Fibroblast of villous mesenchyme (primary cell): Measurements from ENCODE around the gene MAD1L1. TPM values are rescaled to one million over a fixed set of nuclear protein-coding genes. Genes with fewer than 3 reads are reported as not detected.

Experiments used
- DNase-seq: peaks from one replicate; pipeline ENCODE4 v3.0.0-alpha.2; 2010; ENCODE audit warnings: low read depth
- H3K4me3 ChIP-seq: 2 replicates; pipeline ENCODE4 v1.5.1; 2011; ENCODE audit warnings: low read depth, mild to moderate bottlenecking, low read length
- total RNA-seq: library from RNA; depleted of rRNA; stranded (reverse); fragments of >200 nt; gene quantifications from 2 replicates; pipeline ENCODE4 v1.2.3, GENCODE V29; 2012
- TF ChIP-seq, protein P1 (sequence below): IDR thresholded peaks from 2 replicates; pipeline ENCODE4 v1.5.1; 2012; ENCODE audit warnings: low read depth, mild to moderate bottlenecking, low read length; ENCODE audit not compliant: insufficient read depth

The MAD1L1 gene
- total RNA-seq, 1 donor, result 43.6 TPM

- DNase-seq, result no peak
- TF ChIP-seq, protein P1, sequence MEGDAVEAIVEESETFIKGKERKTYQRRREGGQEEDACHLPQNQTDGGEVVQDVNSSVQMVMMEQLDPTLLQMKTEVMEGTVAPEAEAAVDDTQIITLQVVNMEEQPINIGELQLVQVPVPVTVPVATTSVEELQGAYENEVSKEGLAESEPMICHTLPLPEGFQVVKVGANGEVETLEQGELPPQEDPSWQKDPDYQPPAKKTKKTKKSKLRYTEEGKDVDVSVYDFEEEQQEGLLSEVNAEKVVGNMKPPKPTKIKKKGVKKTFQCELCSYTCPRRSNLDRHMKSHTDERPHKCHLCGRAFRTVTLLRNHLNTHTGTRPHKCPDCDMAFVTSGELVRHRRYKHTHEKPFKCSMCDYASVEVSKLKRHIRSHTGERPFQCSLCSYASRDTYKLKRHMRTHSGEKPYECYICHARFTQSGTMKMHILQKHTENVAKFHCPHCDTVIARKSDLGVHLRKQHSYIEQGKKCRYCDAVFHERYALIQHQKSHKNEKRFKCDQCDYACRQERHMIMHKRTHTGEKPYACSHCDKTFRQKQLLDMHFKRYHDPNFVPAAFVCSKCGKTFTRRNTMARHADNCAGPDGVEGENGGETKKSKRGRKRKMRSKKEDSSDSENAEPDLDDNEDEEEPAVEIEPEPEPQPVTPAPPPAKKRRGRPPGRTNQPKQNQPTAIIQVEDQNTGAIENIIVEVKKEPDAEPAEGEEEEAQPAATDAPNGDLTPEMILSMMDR, result no peak
- no peak overlapping the region for H3K4me3 ChIP-seq
These were observed 199.8 kb downstream of the MAD1L1 start for GRCh38 chr7:2032876-2033407.

DNA sequence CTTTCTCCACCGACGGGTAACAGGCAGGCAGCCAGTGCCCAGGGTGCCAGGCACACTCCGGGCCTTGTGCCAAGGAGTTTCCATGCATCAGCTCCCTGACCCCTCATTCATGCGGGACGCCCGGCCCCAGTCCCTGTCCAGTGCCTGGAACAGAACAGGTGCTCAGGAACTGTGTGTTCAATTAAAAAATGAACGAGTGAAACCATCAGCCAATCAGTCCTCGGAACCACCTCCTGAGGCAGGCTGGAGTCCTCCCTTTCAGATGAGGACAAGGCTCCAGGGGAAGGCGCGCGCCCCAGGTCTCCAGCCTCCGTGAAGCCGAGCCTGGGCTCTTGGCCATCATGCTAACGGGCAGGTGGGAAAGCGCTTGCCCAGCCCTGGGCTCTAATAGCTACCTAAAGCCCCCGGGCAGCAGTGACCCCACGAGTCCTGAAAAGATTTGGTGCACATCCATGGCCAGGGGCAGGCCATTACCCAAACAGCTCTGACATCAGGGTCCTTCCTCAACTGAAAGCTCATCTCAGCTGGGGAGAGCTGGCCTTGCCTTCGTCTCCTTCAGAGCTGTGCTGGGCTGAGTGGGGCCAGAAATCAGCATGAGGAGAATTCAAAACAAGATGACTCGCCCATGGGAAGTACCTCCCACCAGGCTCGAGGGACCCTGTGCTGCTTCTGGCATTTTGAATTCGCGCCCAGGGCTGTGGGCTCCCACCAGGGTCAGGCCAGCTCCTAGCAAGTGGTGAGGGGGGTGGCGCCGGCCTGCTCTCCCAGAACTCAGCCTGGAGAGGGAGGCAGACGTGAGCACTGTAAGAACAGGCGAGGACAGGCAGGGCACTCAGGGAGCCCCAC is 200.5 kb downstream of the MAD1L1 start:
- DNase-seq, result peak; percentile 30
- TF ChIP-seq, protein P1, result no peak
- H3K4me3 ChIP-seq, result no peak overlapping the region

- TF ChIP-seq, protein P1, result no peak
- no peak overlapping the region for H3K4me3 ChIP-seq
- no peak for DNase-seq
These were observed 201.3 kb downstream of the MAD1L1 start for GRCh38 chr7:2031451-2031845.

DNA sequence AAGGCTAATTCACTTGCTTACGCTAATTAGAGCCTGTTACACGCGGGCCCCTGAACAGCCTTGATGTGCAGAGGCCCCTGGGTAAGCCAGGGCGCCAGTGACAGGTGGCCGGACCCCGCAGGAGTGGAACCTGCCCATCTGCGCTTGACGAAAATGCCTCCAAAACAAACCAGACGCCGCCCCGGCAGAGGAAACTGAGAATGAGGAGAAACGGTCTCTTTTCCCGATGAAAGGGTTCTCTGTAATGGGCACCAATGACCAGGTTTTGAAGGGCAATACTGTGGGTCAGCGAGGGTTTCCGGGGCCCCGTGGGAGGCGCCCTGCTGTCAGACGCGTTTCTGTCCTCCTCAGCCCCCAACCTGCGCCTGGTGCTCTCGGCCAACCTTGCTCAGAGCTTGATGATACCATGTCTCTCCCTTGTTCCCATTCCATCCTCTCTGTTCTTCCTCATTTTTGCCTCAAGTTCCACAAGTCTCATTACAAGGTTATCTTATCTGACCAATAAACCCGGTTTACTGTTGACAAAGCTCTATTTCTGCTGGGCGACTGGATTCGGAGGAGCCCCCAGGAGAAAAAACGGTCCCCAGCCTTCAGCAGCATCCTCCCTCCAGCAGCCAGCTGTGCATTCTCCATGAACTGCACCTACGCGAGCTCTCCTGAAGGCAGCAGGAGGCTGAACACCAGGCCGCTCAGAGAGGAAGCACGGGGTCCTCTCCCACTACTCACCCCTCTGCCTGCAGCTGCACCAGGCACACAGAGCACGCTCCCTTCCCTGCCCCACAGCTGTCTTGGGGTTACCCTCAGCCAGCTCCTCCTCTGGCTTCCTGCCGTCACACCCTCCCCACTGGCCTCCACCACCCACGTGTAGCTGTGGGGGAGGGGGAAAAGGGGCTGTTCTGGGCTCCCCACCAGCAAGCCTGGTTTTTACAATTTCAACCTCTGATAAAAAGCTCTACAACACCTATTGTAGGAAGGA is 202.0 kb downstream of the MAD1L1 start:
- TF ChIP-seq, protein P1, result no peak
- DNase-seq, result no peak
- H3K4me3 ChIP-seq, result no peak overlapping the region

DNA sequence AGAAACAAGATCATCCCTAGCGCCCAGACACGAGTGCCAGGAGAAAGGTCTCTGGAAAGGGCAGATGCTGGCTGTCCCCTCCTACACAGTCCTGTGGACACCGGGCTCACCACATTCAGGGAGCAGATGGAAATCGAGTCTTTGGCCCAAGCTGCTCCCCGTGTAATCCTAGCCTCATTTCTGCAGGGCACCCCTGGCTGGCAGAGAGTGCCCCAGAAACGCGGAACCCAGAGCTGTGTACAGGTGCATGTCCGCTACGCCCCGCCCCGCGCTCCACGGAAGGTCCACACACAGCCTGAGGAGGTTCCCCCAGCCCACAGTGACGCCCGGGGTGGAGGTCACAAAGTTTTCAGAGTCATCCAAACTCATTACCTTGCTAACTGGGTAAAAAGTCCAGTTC is 202.8 kb downstream of the MAD1L1 start:
- DNase-seq, result no peak
- H3K4me3 ChIP-seq, result no peak overlapping the region
- TF ChIP-seq, protein P1, result no peak

DNA sequence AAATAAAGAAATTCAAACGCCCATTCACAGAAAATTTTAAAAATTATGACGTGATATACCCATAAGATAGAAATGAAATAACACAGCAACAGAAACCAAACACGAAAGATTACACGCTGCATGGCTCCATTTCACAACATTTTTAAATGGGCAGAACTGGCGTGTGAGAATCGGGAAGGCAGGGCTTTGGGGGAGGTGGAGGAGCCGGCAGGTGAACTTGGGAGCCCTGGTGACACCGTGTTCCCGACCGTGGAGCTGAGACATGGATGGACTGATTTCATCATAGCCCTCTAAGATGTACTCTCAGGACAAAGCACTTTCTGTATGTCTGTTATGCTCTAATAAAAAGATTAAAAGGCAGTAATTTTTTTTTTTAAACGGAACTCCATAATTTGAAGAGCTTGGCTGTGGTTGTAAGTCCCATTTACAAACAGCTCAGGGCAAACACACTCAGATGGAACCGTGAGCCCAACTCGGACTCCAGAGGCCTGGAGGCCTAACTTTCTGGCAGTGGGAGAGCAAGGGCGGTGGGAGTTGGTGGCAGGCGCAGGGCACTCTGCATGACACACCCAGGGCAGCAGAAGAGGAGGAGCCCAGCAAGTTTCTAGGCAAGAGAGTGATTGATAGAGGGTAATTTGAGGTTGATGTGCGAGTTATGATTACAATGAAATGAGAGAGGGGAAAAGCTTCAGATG is 203.4 kb downstream of the MAD1L1 start:
- H3K4me3 ChIP-seq, result no peak overlapping the region
- TF ChIP-seq, protein P1, result no peak
- no peak for DNase-seq
